ENCODE results near the gene APOL2. TPM values are rescaled to one million over a fixed set of nuclear protein-coding genes. Genes with fewer than 3 reads are reported as not detected.

The APOL2 gene, protein sequence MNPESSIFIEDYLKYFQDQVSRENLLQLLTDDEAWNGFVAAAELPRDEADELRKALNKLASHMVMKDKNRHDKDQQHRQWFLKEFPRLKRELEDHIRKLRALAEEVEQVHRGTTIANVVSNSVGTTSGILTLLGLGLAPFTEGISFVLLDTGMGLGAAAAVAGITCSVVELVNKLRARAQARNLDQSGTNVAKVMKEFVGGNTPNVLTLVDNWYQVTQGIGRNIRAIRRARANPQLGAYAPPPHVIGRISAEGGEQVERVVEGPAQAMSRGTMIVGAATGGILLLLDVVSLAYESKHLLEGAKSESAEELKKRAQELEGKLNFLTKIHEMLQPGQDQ
- 14.7 and 15.1 TPM in 2 replicates for total RNA-seq
- polyA plus RNA-seq, result 8.7 and 10.8 TPM in 2 replicates

DNA sequence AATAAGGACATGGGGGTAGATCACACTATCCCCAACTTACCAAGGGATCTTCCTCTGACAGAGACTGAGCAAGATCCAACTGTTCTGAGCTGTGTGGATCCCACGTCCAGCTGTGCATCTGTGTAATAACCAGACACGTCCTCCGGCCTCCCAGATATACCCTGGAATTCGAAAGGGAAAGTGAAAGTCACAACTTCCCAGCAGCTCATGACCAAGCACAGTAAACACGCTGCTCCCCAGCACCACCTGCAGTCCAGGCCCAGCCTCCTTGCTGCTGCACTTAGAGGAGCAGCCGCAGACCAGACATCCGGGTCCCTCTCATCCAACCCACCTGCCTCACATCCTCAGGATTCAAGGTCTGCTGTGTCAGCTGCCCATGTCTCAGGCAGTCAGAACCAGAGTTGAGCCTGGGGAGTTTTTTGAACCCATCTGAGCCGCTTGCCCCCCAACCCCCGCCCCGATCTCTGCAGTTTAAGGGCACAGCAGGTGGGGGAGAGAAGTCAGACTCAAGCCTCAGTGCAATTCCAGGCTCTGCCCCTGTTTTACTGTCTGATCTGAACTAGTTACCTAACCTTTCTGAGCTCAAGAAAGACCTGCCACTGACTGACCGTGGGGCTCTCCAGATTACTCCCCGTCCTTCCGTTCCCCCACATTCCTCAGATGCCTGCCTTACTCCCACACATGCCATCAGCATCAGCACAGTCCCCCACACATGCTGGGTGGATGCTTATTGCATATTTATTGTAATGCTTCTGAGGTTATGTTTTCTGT, at the start of gene APOL2:
TSS of gene APOL2 (minus strand) at position 127 of the 771 bp plus-strand sequence. CDS start 6,365 bp downstream, outside the sequence.
- Histone ChIP-seq H3K27ac (peak within 1 kb of the TSS; percentile 64), H3K27me3 (no peaks in the 10 kb centered on the region), H3K36me3 (no peaks in the 10 kb centered on the region), H3K4me3 (peak within 1 kb of the TSS; percentile 23), H3K9me3 (ENCODE audit: low read depth) (no peaks in the 10 kb centered on the region), H3K4me1 (ENCODE audit: low read depth) (no peaks in the 10 kb centered on the region)
- peak; percentile 90 to 94 for DNase-seq (ENCODE audit: low read depth in 1 of 2, low spot score in 1 of 2)
- TF ChIP-seq, protein P1, sequence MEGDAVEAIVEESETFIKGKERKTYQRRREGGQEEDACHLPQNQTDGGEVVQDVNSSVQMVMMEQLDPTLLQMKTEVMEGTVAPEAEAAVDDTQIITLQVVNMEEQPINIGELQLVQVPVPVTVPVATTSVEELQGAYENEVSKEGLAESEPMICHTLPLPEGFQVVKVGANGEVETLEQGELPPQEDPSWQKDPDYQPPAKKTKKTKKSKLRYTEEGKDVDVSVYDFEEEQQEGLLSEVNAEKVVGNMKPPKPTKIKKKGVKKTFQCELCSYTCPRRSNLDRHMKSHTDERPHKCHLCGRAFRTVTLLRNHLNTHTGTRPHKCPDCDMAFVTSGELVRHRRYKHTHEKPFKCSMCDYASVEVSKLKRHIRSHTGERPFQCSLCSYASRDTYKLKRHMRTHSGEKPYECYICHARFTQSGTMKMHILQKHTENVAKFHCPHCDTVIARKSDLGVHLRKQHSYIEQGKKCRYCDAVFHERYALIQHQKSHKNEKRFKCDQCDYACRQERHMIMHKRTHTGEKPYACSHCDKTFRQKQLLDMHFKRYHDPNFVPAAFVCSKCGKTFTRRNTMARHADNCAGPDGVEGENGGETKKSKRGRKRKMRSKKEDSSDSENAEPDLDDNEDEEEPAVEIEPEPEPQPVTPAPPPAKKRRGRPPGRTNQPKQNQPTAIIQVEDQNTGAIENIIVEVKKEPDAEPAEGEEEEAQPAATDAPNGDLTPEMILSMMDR (IDR thresholded peaks at IDR 0.05; ENCODE audit: low read depth, low read length), result peak; percentile 80

DNA sequence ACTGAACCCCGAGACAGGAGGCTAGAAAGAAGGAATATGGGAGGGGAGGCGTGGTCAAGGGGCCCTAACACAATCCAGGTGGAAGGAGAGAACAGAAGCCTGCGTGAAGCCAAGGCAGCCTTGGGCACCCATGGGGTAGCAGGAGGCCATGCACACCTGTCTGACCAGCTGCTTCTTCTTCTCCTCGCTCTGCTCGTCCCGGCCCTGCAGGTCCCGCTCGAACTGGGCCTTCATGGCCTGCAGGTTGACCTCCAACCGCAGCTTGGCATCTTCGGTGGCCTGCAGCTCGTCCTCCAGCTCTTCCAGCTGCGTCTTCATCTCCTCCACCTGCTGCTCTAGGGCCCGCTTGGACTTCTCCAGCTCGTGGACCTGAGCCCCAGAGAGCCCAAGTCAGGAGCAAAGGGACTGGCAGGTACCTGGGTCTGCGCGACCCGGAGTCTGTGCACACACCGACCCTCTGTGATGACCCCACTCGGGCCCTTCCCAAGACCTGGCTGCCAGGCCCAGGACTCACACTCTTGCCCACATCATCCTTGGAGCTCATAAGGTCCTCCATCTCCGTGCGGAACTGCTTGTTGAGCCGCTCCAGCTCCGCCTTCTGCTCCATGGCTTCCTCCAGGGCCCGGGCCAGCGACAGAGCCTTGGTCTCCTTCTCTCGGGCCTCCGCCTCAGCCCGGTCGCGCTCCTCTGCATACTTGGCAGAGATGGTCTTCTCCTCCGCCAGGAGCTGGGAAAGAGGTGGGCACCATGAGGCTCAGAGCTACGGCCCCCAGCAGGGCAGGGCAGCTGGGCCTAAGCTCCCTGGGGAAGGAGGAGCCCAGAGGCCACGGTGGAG, 49.5 kb upstream of the APOL2 start:
- DNase-seq (ENCODE audit: low read depth in 1 of 2, low spot score in 1 of 2), result no peak
- no peak overlapping the region for H3K4me3 ChIP-seq
- H3K36me3 ChIP-seq, result peaks cover 76% of the 10 kb centered on the region
- H3K4me1 ChIP-seq (ENCODE audit: low read depth), result no peaks in the 10 kb centered on the region
- H3K9me3 ChIP-seq (ENCODE audit: low read depth), result no peaks in the 10 kb centered on the region
- no peak overlapping the region for H3K27ac ChIP-seq
- no peaks in the 10 kb centered on the region for H3K27me3 ChIP-seq
- TF ChIP-seq, protein P1 (IDR thresholded peaks at IDR 0.05; ENCODE audit: low read depth, low read length), result no peak

DNA sequence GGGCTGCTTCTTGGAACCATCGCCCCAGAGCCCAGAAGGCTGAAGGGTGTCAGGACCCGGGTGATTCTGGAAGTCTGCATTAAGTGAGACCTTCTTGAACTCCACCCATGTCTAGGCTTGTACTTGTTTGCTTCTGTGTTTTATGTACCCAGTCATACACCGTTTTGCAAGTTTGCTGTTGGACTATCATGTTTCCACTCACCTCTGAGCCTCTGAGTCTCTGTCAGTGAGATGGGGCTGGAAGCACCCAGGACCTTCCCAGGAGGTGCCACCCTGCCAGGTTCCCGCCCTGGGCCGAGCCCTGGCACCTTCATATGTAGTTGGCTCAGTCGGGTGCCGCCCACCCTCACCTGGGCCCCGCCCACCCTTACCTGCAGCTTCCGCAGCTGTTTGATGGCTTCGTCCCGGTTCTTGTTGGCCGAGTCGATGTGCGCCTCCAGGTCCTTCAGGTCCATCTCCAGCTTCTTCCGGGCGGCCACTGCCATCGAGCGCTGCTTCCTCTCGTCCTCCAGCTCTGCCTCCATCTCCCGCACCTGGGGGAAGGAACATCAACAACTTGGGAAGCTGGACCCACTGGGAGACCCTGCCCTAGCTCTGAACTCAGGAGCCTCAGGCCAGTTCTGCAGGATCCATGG, 48.7 kb upstream of the APOL2 start:
- Histone ChIP-seq H3K9me3 (ENCODE audit: low read depth) (no peaks in the 10 kb centered on the region), H3K4me1 (ENCODE audit: low read depth) (no peaks in the 10 kb centered on the region), H3K27ac (no peak overlapping the region), H3K36me3 (peaks cover 72% of the 10 kb centered on the region), H3K4me3 (no peak overlapping the region), H3K27me3 (no peaks in the 10 kb centered on the region)
- no peak for DNase-seq (ENCODE audit: low read depth in 1 of 2, low spot score in 1 of 2)
- TF ChIP-seq, protein P1 (IDR thresholded peaks at IDR 0.05; ENCODE audit: low read depth, low read length), result no peak

DNA sequence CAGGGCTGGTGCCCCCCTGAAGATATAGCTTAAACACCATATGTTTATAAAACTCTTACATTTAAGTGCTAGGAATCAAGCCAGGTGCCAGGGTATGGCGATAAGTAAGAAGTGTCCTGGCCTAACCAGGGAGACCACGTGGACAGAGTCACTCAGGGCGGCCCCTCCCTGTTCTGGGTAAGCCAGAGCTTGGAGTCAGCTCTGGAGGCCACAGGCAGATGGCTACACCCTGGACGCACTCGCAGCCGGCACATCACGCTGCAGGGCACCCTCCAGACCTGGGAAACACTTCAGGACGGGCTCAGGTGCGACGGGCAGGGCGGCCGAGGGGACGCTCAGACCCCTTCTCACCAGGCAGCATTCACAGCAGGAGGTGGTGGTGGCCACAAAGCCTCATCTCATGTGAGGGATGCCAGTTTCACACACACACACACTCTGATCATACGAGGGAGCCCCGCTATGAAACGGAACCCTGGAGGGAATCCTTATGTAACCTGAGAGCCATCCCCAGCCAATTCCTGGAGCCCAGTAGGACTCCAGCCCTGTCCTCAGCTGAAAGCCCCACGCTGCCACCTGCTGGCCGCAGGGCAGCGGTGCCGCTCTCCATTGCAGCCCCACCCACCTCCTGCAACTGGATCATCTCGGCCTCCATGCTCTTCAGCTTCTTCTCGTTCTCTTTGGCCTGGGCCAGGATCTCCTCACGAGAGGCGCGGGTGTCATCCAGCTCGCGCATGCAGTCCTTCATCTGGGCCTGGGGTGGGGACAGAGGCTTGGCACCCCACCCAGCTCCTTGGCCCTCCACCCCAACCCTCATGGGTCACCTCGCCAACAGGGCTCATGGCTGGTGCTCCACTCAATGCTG, 47.0 kb upstream of the APOL2 start:
- TF ChIP-seq, protein P1 (IDR thresholded peaks at IDR 0.05; ENCODE audit: low read depth, low read length), result peak; percentile 92
- Histone ChIP-seq H3K27me3 (no peaks in the 10 kb centered on the region), H3K4me3 (no peak overlapping the region), H3K4me1 (ENCODE audit: low read depth) (no peaks in the 10 kb centered on the region), H3K9me3 (ENCODE audit: low read depth) (no peaks in the 10 kb centered on the region), H3K36me3 (peaks cover 72% of the 10 kb centered on the region), H3K27ac (no peak overlapping the region)
- DNase-seq (ENCODE audit: low read depth in 1 of 2, low spot score in 1 of 2), result peak; percentile 80 to 85

All from cardiac muscle cell (in vitro differentiated cells and primary cell).